Measurements from ENCODE around the gene WLS. TPM values are rescaled to one million over a fixed set of nuclear protein-coding genes. Genes with fewer than 3 reads are reported as not detected.

The WLS gene
- total and polyA plus RNA-seq, 10 of the 15 experiments (the other 5 are each of a cell fraction or from before 2014, with no cell fraction given), result 0.04 to 0.36 TPM; not detected in 8

DNA sequence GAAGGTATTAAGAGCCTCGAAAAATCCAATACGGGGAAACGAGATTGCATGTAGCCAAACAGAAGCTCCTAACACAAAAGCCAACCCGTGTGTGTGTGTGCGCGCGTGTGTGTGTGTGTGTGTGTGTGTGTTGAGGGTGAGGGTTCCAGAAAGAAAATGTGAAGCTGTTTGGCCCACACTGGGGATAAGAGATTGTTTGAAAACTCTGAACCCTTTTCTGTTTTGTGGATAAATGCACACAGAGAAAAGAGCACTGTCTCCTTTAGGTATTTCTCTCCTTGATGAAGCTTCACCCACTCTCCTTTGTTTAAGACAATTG, 1.9 kb downstream of the WLS start:
- ChIA-PET POLR2A (no interaction called here), SMC1A (ENCODE audit: uncharacterized antibody, unreplicated experiment) (no interaction called here), RAD21 (ENCODE audit: unreplicated experiment) (no interaction called here), CTCF (no interaction called here)
- H3K27ac ChIP-seq (ENCODE audit: control insufficient read depth, insufficient read depth), result no peak overlapping the region
- no peaks in the 10 kb centered on the region for H3K9me3 ChIP-seq (replicated peaks; ENCODE audit: control insufficient read depth, insufficient read depth, low read length)
- H4K20me1 ChIP-seq (ENCODE audit: control insufficient read depth, insufficient read depth), result no peaks in the 10 kb centered on the region
- in situ Hi-C loops (cut with MboI) (no loop called here), intact Hi-C loops (cut with micrococcal nuclease; ENCODE audit: unreplicated experiment) (no loop called here)
- no TSS peak for BruUV-seq (replicated peaks)
- TF ChIP-seq CHD1 (IDR thresholded peaks at IDR 0.05; ENCODE audit: low read depth, low read length), result no peak
- TF ChIP-seq HCFC1 (IDR thresholded peaks at IDR 0.05; ENCODE audit: low read length), result no peak
- TF ChIP-seq POLR2A (IDR thresholded peaks at IDR 0.05; ENCODE audit: low read depth, low read length), result no peak
- no peak for TF ChIP-seq POU2F2 (IDR thresholded peaks at IDR 0.05; ENCODE audit: borderline replicate concordance, low read depth, low read length)
- no peak for TF ChIP-seq SUZ12 (IDR thresholded peaks at IDR 0.05; ENCODE audit: unreplicated experiment)
- TF ChIP-seq NFYA (IDR thresholded peaks at IDR 0.05; ENCODE audit: borderline replicate concordance, low read depth, low read length), result no peak
- TF ChIP-seq PAX8 (IDR thresholded peaks at IDR 0.05), result no peak
- TF ChIP-seq SPI1 (IDR thresholded peaks at IDR 0.05; ENCODE audit: borderline replicate concordance, insufficient read depth, low read depth, low read length), result no peak
- DNase-seq (ENCODE audit: low read depth, low spot score) (no peak), ATAC-seq (no peak), FAIRE-seq (no peak)
- H3K36me3 ChIP-seq (ENCODE audit: control insufficient read depth in 2 of 2, insufficient read depth in 2 of 2, low read length in 1 of 2), result no peaks in the 10 kb centered on the region
- no peak overlapping the region for H3K4me2 ChIP-seq (ENCODE audit: control insufficient read depth, insufficient read depth)
- WGBS (ENCODE audit: insufficient coverage, insufficient replicate concordance, low lambda C conversion rate, missing lambda C conversion rate), result 16% methylated on average over 7 of the region's 7 CpGs
- H3K9ac ChIP-seq (ENCODE audit: control insufficient read depth, insufficient read depth, low read length), result no peak overlapping the region
- peaks cover 10 to 16% of the 10 kb centered on the region in 2 experiments for H3K27me3 ChIP-seq (replicated peaks in 1 of 2; ENCODE audit: control insufficient read depth in 2 of 2, insufficient read depth in 2 of 2, low read length in 1 of 2)
- no peaks in the 10 kb centered on the region for H3K4me1 ChIP-seq (ENCODE audit: control insufficient read depth, insufficient read depth, low read length)
- no peaks in the 10 kb centered on the region for H3K79me2 ChIP-seq (ENCODE audit: control insufficient read depth, insufficient read depth, low read length)
- no peak overlapping the region for H3K4me3 ChIP-seq
- H2AFZ ChIP-seq (ENCODE audit: control insufficient read depth, low read depth, low read length), result no peak overlapping the region

DNA sequence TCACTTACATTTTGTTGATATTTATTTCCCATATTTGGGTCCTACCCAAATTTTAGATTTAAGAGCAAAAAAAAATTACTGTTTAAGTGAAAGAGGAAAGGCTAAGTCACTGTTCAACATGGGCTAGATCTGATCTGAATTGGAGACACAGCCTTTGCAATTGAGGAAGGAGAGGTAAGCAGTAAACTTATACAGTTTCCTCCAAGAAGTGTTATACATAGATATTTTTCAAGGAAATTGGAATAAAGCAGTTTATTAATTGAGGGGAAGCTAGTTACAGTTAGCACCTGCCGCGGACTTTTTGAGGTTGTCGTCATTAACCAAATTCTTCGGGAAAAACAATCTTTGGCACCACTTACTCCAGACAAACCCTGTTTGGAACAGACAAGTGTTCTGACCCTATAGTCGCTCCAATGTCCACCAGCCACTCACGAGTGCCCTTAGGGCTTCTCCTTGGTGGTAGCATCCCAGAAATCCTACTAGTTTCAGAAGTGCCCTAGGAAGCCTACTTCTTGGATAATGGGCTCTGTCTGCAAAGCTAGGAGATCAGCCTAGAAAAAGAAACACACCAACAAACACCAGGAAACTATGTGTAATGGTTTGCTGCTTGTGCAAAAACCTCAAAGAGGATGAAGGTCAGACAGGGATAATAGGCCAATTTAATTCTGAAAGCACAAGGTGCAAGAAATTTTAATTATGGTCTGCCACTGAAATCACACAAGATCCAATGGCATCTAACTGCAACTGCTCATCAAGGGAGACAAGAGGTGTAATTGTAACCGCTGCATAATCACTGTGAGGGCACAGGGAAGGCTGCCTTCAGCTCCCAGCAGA, 2.5 kb downstream of the WLS start:
- DNase-seq (ENCODE audit: low read depth, low spot score) (no peak), ATAC-seq (no peak), FAIRE-seq (no peak)
- H3K27ac ChIP-seq (ENCODE audit: control insufficient read depth, insufficient read depth), result no peak overlapping the region
- no peaks in the 10 kb centered on the region for H3K79me2 ChIP-seq (ENCODE audit: control insufficient read depth, insufficient read depth, low read length)
- SMC1A ChIA-PET (ENCODE audit: uncharacterized antibody, unreplicated experiment), result interaction anchor here (1.2 kb wide), 1 partner anchor 110 kb away, joined by 4 read pairs; no protein-coding TSS in a partner anchor
- RAD21 ChIA-PET (ENCODE audit: unreplicated experiment), result no interaction called here
- no peak overlapping the region for H3K4me3 ChIP-seq
- 54% methylated on average over 7 of the region's 7 CpGs for WGBS (ENCODE audit: insufficient coverage, insufficient replicate concordance, low lambda C conversion rate, missing lambda C conversion rate)
- intact Hi-C loops (cut with micrococcal nuclease; ENCODE audit: unreplicated experiment) (no loop called here), in situ Hi-C loops (cut with MboI) (no loop called here)
- no peak overlapping the region for H2AFZ ChIP-seq (ENCODE audit: control insufficient read depth, low read depth, low read length)
- H3K27me3 ChIP-seq (replicated peaks in 1 of 2; ENCODE audit: control insufficient read depth in 2 of 2, insufficient read depth in 2 of 2, low read length in 1 of 2), result peaks cover 10 to 16% of the 10 kb centered on the region in 2 experiments
- no peak overlapping the region for H3K4me2 ChIP-seq (ENCODE audit: control insufficient read depth, insufficient read depth)
- TF ChIP-seq SP1 (IDR thresholded peaks at IDR 0.05; ENCODE audit: low read depth, low read length) (no peak), SMAD5 (IDR thresholded peaks at IDR 0.05; ENCODE audit: low read depth) (no peak), MYB (IDR thresholded peaks at IDR 0.05; ENCODE audit: borderline replicate concordance, low read depth, low read length) (no peak), STAT3 (IDR thresholded peaks at IDR 0.05; ENCODE audit: low read depth, low read length) (no peak)
- H3K4me1 ChIP-seq (ENCODE audit: control insufficient read depth, insufficient read depth, low read length), result no peaks in the 10 kb centered on the region
- CTCF ChIA-PET, result no interaction called here
- BruUV-seq (replicated peaks), result no TSS peak
- H3K9ac ChIP-seq (ENCODE audit: control insufficient read depth, insufficient read depth, low read length), result no peak overlapping the region
- POLR2A ChIA-PET, result no interaction called here
- no peaks in the 10 kb centered on the region for H4K20me1 ChIP-seq (ENCODE audit: control insufficient read depth, insufficient read depth)
- H3K36me3 ChIP-seq (ENCODE audit: control insufficient read depth in 2 of 2, insufficient read depth in 2 of 2, low read length in 1 of 2), result no peaks in the 10 kb centered on the region
- no peaks in the 10 kb centered on the region for H3K9me3 ChIP-seq (replicated peaks; ENCODE audit: control insufficient read depth, insufficient read depth, low read length)

Data from GM12878 (cell line).